Panc1 (cell line): ENCODE measurements around the gene AKR1C2.
"Not testable (repeated sequence)": the region's sequence is repeated elsewhere in the genome, so short reads cannot be mapped to it uniquely, and the experiment has no call there.

Source experiments
- CTCF ChIP-seq: fragments of 450-650 bp; IDR thresholded peaks from 2 replicates; pipeline ENCODE4 v1.5.1; 2017; ENCODE audit warnings: mild to moderate bottlenecking
- POLR2AphosphoS5 ChIP-seq: IDR thresholded peaks from 2 replicates; pipeline ENCODE4 v1.6.1; 2012; ENCODE audit warnings: mild to moderate bottlenecking, low read depth, low read length, moderate library complexity

DNA sequence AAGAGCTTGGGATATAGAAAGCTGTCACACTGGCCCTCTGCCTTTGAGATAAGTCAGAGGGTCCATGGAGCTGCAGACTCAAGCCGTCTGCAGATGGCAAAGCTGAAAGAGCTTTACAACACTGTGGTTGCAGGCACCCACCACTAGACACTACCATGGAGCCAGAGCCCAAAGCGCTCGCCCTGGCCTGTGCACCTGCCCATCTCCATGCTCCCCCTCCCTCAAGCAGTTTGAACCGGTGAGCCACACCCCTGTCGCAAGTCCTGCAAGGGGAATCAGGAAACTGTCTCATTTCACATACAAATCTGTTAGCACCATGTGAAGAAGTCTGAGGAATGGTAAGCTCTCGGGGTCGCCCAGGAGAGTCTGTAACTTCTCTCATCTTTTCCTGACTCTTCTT, 6.4 kb upstream of the AKR1C2 start:
- TF ChIP-seq CTCF, POLR2AphosphoS5: not testable (repeated sequence)
